Panc1 (cell line): ENCODE results near the gene TBX3. TPM values are rescaled to one million over a fixed set of nuclear protein-coding genes. Genes with fewer than 3 reads are reported as not detected.

Experiments used
- ATAC-seq: fragments of 200-7000 bp; cut with Tn5 transposase; 2 replicates; pipeline ENCODE4 v1.9.1; 2020; ENCODE audit warnings: mild to moderate bottlenecking, moderate library complexity
- BruUV-seq: library from RNA; stranded (reverse); fragments of 400-500 nt; replicated peaks from 2 replicates; lab custom pipeline; 2021; lab: Mats Ljungman, UMichigan
- CTCF ChIA-PET: fragments of 300-600 bp; sonication (Branson Sonifier 250); formaldehyde crosslinking; loops from one replicate; lab custom pipeline; 2022; ENCODE audit warnings: antibody characterized with exemption; lab: Charles Lee
- POLR2A ChIA-PET: fragments of 300-600 bp; sonication (Branson Sonifier 250); formaldehyde crosslinking; loops from one replicate; lab custom pipeline; 2022; ENCODE audit warnings: antibody characterized with exemption; lab: Charles Lee
- DNase-seq: peaks from one replicate; pipeline ENCODE4 v3.0.0-alpha.2; 2010; ENCODE audit warnings: low read depth, low spot score
- H3K27ac ChIP-seq: 2 replicates; pipeline ENCODE4 v1.5.1; 2011; ENCODE audit warnings: mild to moderate bottlenecking, low read length, inconsistent platforms
- H3K27me3 ChIP-seq: fragments of 200-500 bp; sonication (Bioruptor generic); 2 replicates; pipeline ENCODE4 v1.6.0; 2014; ENCODE audit warnings: low read length, inconsistent platforms; ENCODE audit not compliant: control insufficient read depth, insufficient read depth
- H3K36me3 ChIP-seq: fragments of 200-500 bp; sonication (Bioruptor generic); 2 replicates; pipeline ENCODE4 v1.5.1; 2014; ENCODE audit warnings: inconsistent platforms, mild to moderate bottlenecking, low read length, moderate library complexity; ENCODE audit not compliant: control insufficient read depth, insufficient read depth
- H3K4me1 ChIP-seq: 2 replicates; pipeline ENCODE4 v1.5.1; 2011; ENCODE audit warnings: inconsistent platforms, mild to moderate bottlenecking, low read length, moderate library complexity; ENCODE audit not compliant: control insufficient read depth, insufficient read depth
- H3K4me3 ChIP-seq, 2 experiments: 2 replicates each; pipeline ENCODE4 v1.5.1; 2011 to 2012; ENCODE audit warnings: low read depth in 2 of 2, low read length in 2 of 2, mild to moderate bottlenecking in 2 of 2, inconsistent platforms in 1 of 2, moderate library complexity in 1 of 2
- H3K9me3 ChIP-seq: fragments of 200-500 bp; sonication (Bioruptor generic); 2 replicates; pipeline ENCODE4 v1.5.1; 2014; ENCODE audit warnings: low read depth, mild to moderate bottlenecking, inconsistent platforms, low read length, moderate library complexity; ENCODE audit not compliant: control insufficient read depth, insufficient read depth
- CTCF ChIP-seq: fragments of 450-650 bp; IDR thresholded peaks from 2 replicates; pipeline ENCODE4 v1.5.1; 2017; ENCODE audit warnings: mild to moderate bottlenecking
- POLR2AphosphoS5 ChIP-seq: IDR thresholded peaks from 2 replicates; pipeline ENCODE4 v1.6.1; 2012; ENCODE audit warnings: mild to moderate bottlenecking, low read depth, low read length, moderate library complexity
- SIN3A ChIP-seq: IDR thresholded peaks from 2 replicates; pipeline ENCODE4 v1.6.1; 2012; ENCODE audit warnings: low read depth, mild to moderate bottlenecking, low read length, moderate library complexity, borderline replicate concordance; ENCODE audit not compliant: insufficient read depth
- TCF7L2 ChIP-seq: IDR thresholded peaks from 2 replicates; pipeline ENCODE4 v1.6.1; 2011; ENCODE audit warnings: mild to moderate bottlenecking, low read depth, low read length, inconsistent platforms
- in situ Hi-C: cut with HindIII; loops from 2 replicates; pipeline ENCODE4 v1.10.0; 2016; ENCODE audit warnings: low sequenced_read_pairs, low pct_unique_long_range_greater_than_20kb
- intact Hi-C: fragments of 100-400 bp; cut with micrococcal nuclease; formaldehyde crosslinking; loops from one replicate; pipeline ENCODE4 v1.10.0; 2022; ENCODE audit not compliant: unreplicated experiment
- total RNA-seq: library from RNA; stranded (reverse); gene quantifications from one replicate; pipeline ENCODE4 v1.2.1, GENCODE V29; 2021; ENCODE audit not compliant: unreplicated experiment
- TF ChIP-seq, protein P1 (sequence below), 2 experiments: IDR thresholded peaks; 2 replicates each; pipeline ENCODE4 v1.6.1; 2011 to 2012; ENCODE audit warnings: low read depth in 2 of 2, control low read depth in 1 of 2, low read length in 1 of 2, mild to moderate bottlenecking in 1 of 2, moderate library complexity in 1 of 2; ENCODE audit not compliant: insufficient read depth in 1 of 2

The TBX3 gene
- total RNA-seq, 1 experiment from 2014 or later: 5.1 TPM

- ChIA-PET CTCF (no interaction called here), POLR2A (no interaction called here)
- H3K9me3 ChIP-seq: no peaks in the 10 kb centered on the region
- ATAC-seq (no peak), DNase-seq (no peak)
- no peak overlapping the region for H3K27ac ChIP-seq
- H3K4me3 ChIP-seq: no peak overlapping the region
- intact Hi-C loops (no loop called here), in situ Hi-C loops (no loop called here)
- H3K4me1 ChIP-seq: no peaks in the 10 kb centered on the region
- H3K36me3 ChIP-seq: no peaks in the 10 kb centered on the region
- peaks cover 16% of the 10 kb centered on the region; the same call in 1 of the 2 replicates for H3K27me3 ChIP-seq
- BruUV-seq: no TSS peak
- no peak for TF ChIP-seq CTCF
- TF ChIP-seq TCF7L2: no peak
- TF ChIP-seq SIN3A: no peak
- TF ChIP-seq, protein P1, sequence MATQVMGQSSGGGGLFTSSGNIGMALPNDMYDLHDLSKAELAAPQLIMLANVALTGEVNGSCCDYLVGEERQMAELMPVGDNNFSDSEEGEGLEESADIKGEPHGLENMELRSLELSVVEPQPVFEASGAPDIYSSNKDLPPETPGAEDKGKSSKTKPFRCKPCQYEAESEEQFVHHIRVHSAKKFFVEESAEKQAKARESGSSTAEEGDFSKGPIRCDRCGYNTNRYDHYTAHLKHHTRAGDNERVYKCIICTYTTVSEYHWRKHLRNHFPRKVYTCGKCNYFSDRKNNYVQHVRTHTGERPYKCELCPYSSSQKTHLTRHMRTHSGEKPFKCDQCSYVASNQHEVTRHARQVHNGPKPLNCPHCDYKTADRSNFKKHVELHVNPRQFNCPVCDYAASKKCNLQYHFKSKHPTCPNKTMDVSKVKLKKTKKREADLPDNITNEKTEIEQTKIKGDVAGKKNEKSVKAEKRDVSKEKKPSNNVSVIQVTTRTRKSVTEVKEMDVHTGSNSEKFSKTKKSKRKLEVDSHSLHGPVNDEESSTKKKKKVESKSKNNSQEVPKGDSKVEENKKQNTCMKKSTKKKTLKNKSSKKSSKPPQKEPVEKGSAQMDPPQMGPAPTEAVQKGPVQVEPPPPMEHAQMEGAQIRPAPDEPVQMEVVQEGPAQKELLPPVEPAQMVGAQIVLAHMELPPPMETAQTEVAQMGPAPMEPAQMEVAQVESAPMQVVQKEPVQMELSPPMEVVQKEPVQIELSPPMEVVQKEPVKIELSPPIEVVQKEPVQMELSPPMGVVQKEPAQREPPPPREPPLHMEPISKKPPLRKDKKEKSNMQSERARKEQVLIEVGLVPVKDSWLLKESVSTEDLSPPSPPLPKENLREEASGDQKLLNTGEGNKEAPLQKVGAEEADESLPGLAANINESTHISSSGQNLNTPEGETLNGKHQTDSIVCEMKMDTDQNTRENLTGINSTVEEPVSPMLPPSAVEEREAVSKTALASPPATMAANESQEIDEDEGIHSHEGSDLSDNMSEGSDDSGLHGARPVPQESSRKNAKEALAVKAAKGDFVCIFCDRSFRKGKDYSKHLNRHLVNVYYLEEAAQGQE (IDR thresholded peaks at IDR 0.05; ENCODE audit: insufficient read depth in 1 of 2, low read depth in 2 of 2, low read length in 1 of 2): no peak
- no peak for TF ChIP-seq POLR2AphosphoS5
These were observed 7.8 kb upstream of the TBX3 start for GRCh38 chr12:114691763-114692185.

DNA sequence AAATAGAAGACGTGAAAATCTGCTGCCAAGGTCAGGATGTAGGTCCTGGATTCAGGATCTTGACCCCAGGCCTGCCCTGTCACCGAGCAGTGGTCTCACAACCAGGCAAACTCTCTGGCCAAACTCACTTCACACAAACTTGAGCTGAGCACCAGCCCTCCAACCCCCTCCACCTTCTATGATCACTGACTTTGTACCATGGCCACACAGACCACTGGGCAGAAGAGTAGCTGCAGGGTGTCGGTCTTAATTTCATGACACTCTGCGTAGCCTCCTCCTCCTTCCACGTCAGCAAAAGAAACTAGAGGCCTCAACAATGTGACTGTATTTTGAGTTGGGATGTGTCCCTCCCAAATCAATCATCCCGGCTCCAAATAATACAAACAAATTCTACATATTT lies 7.2 kb upstream of the TBX3 start:
- in situ Hi-C loops: no loop called here
- Histone ChIP-seq H3K27ac (no peak overlapping the region), H3K36me3 (no peaks in the 10 kb centered on the region), H3K4me3 (no peak overlapping the region), H3K9me3 (no peaks in the 10 kb centered on the region), H3K4me1 (no peaks in the 10 kb centered on the region), H3K27me3 (peaks cover 15% of the 10 kb centered on the region; the same call in 1 of the 2 replicates)
- no TSS peak for BruUV-seq
- ChIA-PET POLR2A (no interaction called here), CTCF (no interaction called here)
- intact Hi-C loops: no loop called here
- TF ChIP-seq POLR2AphosphoS5 (no peak), CTCF (no peak), SIN3A (no peak), TCF7L2 (no peak)
- TF ChIP-seq, protein P1 (IDR thresholded peaks at IDR 0.05; ENCODE audit: insufficient read depth in 1 of 2, low read depth in 2 of 2, low read length in 1 of 2): no peak
- DNase-seq (no peak), ATAC-seq (no peak)
